CD14-positive monocyte (primary cell): ENCODE results near the gene MYCBP. TPM values are rescaled to one million over a fixed set of nuclear protein-coding genes. Genes with fewer than 3 reads are reported as not detected.

Source experiments
- DNase-seq, 3 donors: peaks; one replicate each; pipeline ENCODE4 v3.0.0-alpha.2; 2011 to 2022
- H2AFZ ChIP-seq: 2 replicates; pipeline ENCODE4 v1.6.0; 2012; ENCODE audit warnings: mild to moderate bottlenecking, low read depth, low read length, inconsistent platforms; ENCODE audit not compliant: insufficient read depth, poor library complexity, severe bottlenecking
- H3K27ac ChIP-seq, 2 donors: 1 replicate in 1 of 2; 2 replicates in 1 of 2; pipeline ENCODE4 v1.5.1; 2012 to 2013; ENCODE audit warnings: low read length in 2 of 2, control low read depth in 1 of 2, inconsistent platforms in 1 of 2, low read depth in 1 of 2, mild to moderate bottlenecking in 1 of 2
- H3K27me3 ChIP-seq, 2 donors: one replicate each; pipeline versions ENCODE4 v1.6.0 to v1.6.1; 2011 to 2013; ENCODE audit warnings: low read length in 2 of 2; ENCODE audit not compliant: control insufficient read depth in 2 of 2, insufficient read depth in 2 of 2
- H3K36me3 ChIP-seq, 2 donors: replicated peaks in 1 of 2; 1 replicate in 1 of 2; 2 replicates in 1 of 2; pipeline versions ENCODE4 v1.5.1 to v1.6.1; 2012 to 2013; ENCODE audit warnings: low read length in 2 of 2, control low read depth in 1 of 2, inconsistent platforms in 1 of 2, mild to moderate bottlenecking in 1 of 2; ENCODE audit not compliant: insufficient read depth in 2 of 2, control insufficient read depth in 1 of 2
- H3K4me1 ChIP-seq, 2 donors: 1 replicate in 1 of 2; 2 replicates in 1 of 2; pipeline versions ENCODE4 v1.5.1 to v1.6.1; 2012 to 2013; ENCODE audit warnings: low read length in 2 of 2, control low read depth in 1 of 2, inconsistent platforms in 1 of 2, mild to moderate bottlenecking in 1 of 2, moderate library complexity in 1 of 2; ENCODE audit not compliant: insufficient read depth in 2 of 2, control insufficient read depth in 1 of 2
- H3K4me2 ChIP-seq: replicated peaks from 2 replicates; pipeline ENCODE3; 2012; ENCODE audit warnings: low read length, moderate library complexity, mild to moderate bottlenecking; ENCODE audit not compliant: poor library complexity, severe bottlenecking; ENCODE audit errors: extremely low read depth
- H3K4me3 ChIP-seq, 3 experiments: fragments of 200-600 bp in 1 of 3; sonication (generic) in 1 of 3; replicated peaks in 1 of 3; 1 replicate in 2 of 3; 2 replicates in 1 of 3; pipeline ENCODE4 v1.5.1; 2011 to 2013; ENCODE audit warnings: low read length in 3 of 3, mild to moderate bottlenecking in 3 of 3, control low read depth in 2 of 3, low read depth in 2 of 3, inconsistent platforms in 1 of 3, moderate library complexity in 1 of 3
- H3K79me2 ChIP-seq: 2 replicates; pipeline ENCODE4 v1.6.0; 2012; ENCODE audit warnings: mild to moderate bottlenecking, control low read depth, inconsistent platforms, low read length, moderate library complexity; ENCODE audit not compliant: insufficient read depth
- H3K9ac ChIP-seq: 2 replicates; pipeline ENCODE4 v1.6.0; 2017; ENCODE audit warnings: low read length, mild to moderate bottlenecking; ENCODE audit not compliant: insufficient read depth, poor library complexity, severe bottlenecking
- H3K9me3 ChIP-seq, 2 donors: replicated peaks in 1 of 2; 1 replicate in 1 of 2; 2 replicates in 1 of 2; pipeline versions ENCODE4 v1.5.1 to v1.6.1; 2012 to 2013; ENCODE audit warnings: low read length in 2 of 2, control low read depth in 1 of 2; ENCODE audit not compliant: control insufficient read depth in 1 of 2, insufficient read depth in 1 of 2
- H4K20me1 ChIP-seq: 2 replicates; pipeline ENCODE4 v1.6.0; 2012; ENCODE audit warnings: mild to moderate bottlenecking, low read length, control low read depth, moderate library complexity; ENCODE audit not compliant: insufficient read depth
- H3K27ac Mint-ChIP-seq, 7 donors: one replicate each; pipeline ENCODE4 v1.8.0; 2020; ENCODE audit warnings: mild to moderate bottlenecking in 7 of 7, mixed read lengths in 7 of 7, moderate library complexity in 6 of 7, inconsistent platforms in 2 of 7
- H3K27me3 Mint-ChIP-seq, 3 donors: one replicate each; pipeline ENCODE4 v1.8.0; 2021 to 2022; ENCODE audit warnings: low read depth in 3 of 3, mild to moderate bottlenecking in 3 of 3, mixed read lengths in 3 of 3, moderate library complexity in 3 of 3, inconsistent platforms in 1 of 3
- H3K36me3 Mint-ChIP-seq, 2 donors: one replicate each; pipeline ENCODE4 v1.8.0; 2020; ENCODE audit warnings: mixed read lengths in 2 of 2, inconsistent platforms in 1 of 2, mild to moderate bottlenecking in 1 of 2
- H3K4me1 Mint-ChIP-seq: one replicate; pipeline ENCODE4 v1.8.0; 2020; ENCODE audit warnings: mild to moderate bottlenecking, mixed read lengths
- H3K4me3 Mint-ChIP-seq, 2 donors: one replicate each; pipeline ENCODE4 v1.8.0; 2020; ENCODE audit warnings: mild to moderate bottlenecking in 2 of 2, mixed read lengths in 2 of 2, moderate library complexity in 1 of 2
- H3K9me3 Mint-ChIP-seq, 7 donors: one replicate each; pipeline ENCODE4 v1.8.0; 2020 to 2022; ENCODE audit warnings: mixed read lengths in 7 of 7, mild to moderate bottlenecking in 6 of 7, moderate library complexity in 6 of 7, inconsistent platforms in 2 of 7
- CTCF ChIP-seq: fragments of 200-600 bp; IDR thresholded peaks from one replicate; pipeline ENCODE4 v1.8.0; 2022; ENCODE audit warnings: antibody characterized with exemption, mild to moderate bottlenecking
- WGBS: methylation state at CpG from one replicate; pipeline ENCODE4 v1.1.5; 2013; ENCODE audit warnings: missing lambda C conversion rate; ENCODE audit not compliant: insufficient coverage; 5-methylcytosine and 5-hydroxymethylcytosine counted together
- intact Hi-C, 2 donors: fragments of 100-400 bp; cut with micrococcal nuclease; formaldehyde crosslinking; loops; one replicate each; pipeline versions ENCODE4 v1.15.0 to v1.15.1; 2023
- polyA plus RNA-seq, 3 donors: library from polyadenylated mRNA; depleted of rRNA in 1 of 3; unstranded in 2 of 3; stranded (reverse) in 1 of 3; fragments of 300-500 nt in 2 of 3; fragments of >200 nt in 1 of 3; fragmentation: Illumina TruSeq in 2 of 3; gene quantifications; 1 replicate in 2 of 3; 2 replicates in 1 of 3; pipeline ENCODE4 v1.2.3, GENCODE V29; 2012 to 2021
- small RNA-seq: library from RNA; depleted of rRNA; stranded (forward); fragments of <200 nt; gene quantifications from one replicate; pipeline ENCODE3, GENCODE V24; 2012; ENCODE audit warnings: low read depth; ENCODE audit not compliant: insufficient read length

Gene MYCBP
- polyA plus RNA-seq, 3 donors, result 9.3 to 92.3 (median 77.2) TPM

- Mint-ChIP-seq H3K9me3 (peaks cover 3 to 16% (median 12%) of the 10 kb centered on the region in 7 donors), H3K4me3 (no peak overlapping the region), H3K36me3 (peaks cover 0 to 7% of the 10 kb centered on the region in 2 donors), H3K27ac (no peak overlapping the region), H3K27me3 (peaks cover 46 to 59% (median 57%) of the 10 kb centered on the region in 3 donors), H3K4me1 (peaks cover 16% of the 10 kb centered on the region)
- Histone ChIP-seq H3K4me1 (peaks cover 7 to 9% of the 10 kb centered on the region in 2 donors), H3K27me3 (peaks cover 35 to 47% of the 10 kb centered on the region in 2 donors), H3K4me3 (no peak overlapping the region), H3K79me2 (no peaks in the 10 kb centered on the region), H2AFZ (no peak overlapping the region), H3K36me3 (no peaks in the 10 kb centered on the region), H4K20me1 (no peaks in the 10 kb centered on the region), H3K9ac (no peak overlapping the region), H3K9me3 (peaks cover 14 to 23% of the 10 kb centered on the region in 2 donors), H3K27ac (no peak overlapping the region), H3K4me2 (no peak overlapping the region)
- DNase-seq, result no peak
- TF ChIP-seq CTCF, result no peak
- intact Hi-C loops, result no loop called here
- WGBS, result 76% methylated on average over 3 of the region's 5 CpGs
Measured at GRCh38 chr1:38812981-38813380, 60.2 kb downstream of the MYCBP start.

Small RNAs within 50 kb of the gene (small RNA-seq; reads per million reads assigned to genes)
- not detected for gene GJA9-MYCBP

Other genes starting within 250 kb of the MYCBP start
- 10 to 100 TPM in 1 of 3 donors, 1 to 10 TPM in 2; 6.6 to 10.4 (median 8.0) TPM for gene RRAGC, start 13.6 kb downstream of the MYCBP start, polyA plus RNA-seq
- not detected for gene GJA9, start 8.2 kb upstream of the MYCBP start, polyA plus RNA-seq
- under 1 TPM in 1 of 3 donors, not detected in 2; 0.08 TPM for gene RHBDL2, start 68.5 kb upstream of the MYCBP start, polyA plus RNA-seq
- gene AKIRIN1, start 117.9 kb upstream of the MYCBP start, polyA plus RNA-seq, result 10 to 100 TPM; 41.8 to 61.0 (median 60.8) TPM
- gene NDUFS5, start 153.0 kb upstream of the MYCBP start, polyA plus RNA-seq, result 100 to 1,000 TPM; 119 to 463 (median 393) TPM